Ecto neural progenitor cell (in vitro differentiated cells): ENCODE results near the gene TIMM8B.
"Not testable (repeated sequence)": the region's sequence is repeated elsewhere in the genome, so short reads cannot be mapped to it uniquely, and the experiment has no call there.

Source experiments
- DNase-seq: peaks from one replicate; pipeline ENCODE4 v3.0.0-alpha.2; 2018; ENCODE audit warnings: low spot score

Gene TIMM8B

GRCh38 chr11:112086422-112087191 is at the start of gene TIMM8B, which contains the start of gene SDHD:
Gene TIMM8B, minus strand, starts transcription at chr11:112086756. Its CDS starts 33 bp downstream, at chr11:112086723.
Gene SDHD, plus strand, starts transcription at chr11:112086873. Its CDS starts 35 bp downstream, at chr11:112086908.
- DNase-seq = peak; percentile 97

- no peak for DNase-seq
Measured at GRCh38 chr11:112134473-112134872, 47.9 kb upstream of the TIMM8B start.

GRCh38 chr11:112132737-112133136 is 46.2 kb upstream of the TIMM8B start:
- DNase-seq = no peak

- DNase-seq = no peak
Measured at GRCh38 chr11:112129656-112130055, 43.1 kb upstream of the TIMM8B start.

- DNase-seq = no peak
Measured at GRCh38 chr11:112128483-112129121, 42.0 kb upstream of the TIMM8B start.

- no peak for DNase-seq
Measured at GRCh38 chr11:112127056-112127455, 40.5 kb upstream of the TIMM8B start.

- no peak for DNase-seq
Measured at GRCh38 chr11:112123129-112123528, 36.6 kb upstream of the TIMM8B start.

GRCh38 chr11:112121981-112122615 is 35.5 kb upstream of the TIMM8B start:
- no peak for DNase-seq

- DNase-seq = no peak
Measured at GRCh38 chr11:112118176-112118575, 31.6 kb upstream of the TIMM8B start.

GRCh38 chr11:112115386-112115785 is 28.8 kb upstream of the TIMM8B start:
- no peak for DNase-seq

GRCh38 chr11:112114460-112114859 is 27.9 kb upstream of the TIMM8B start:
- no peak for DNase-seq

- DNase-seq = no peak
Measured at GRCh38 chr11:112113539-112114457, 27.2 kb upstream of the TIMM8B start.

GRCh38 chr11:112106070-112106469 is 19.5 kb upstream of the TIMM8B start:
- DNase-seq = no peak

GRCh38 chr11:112103446-112103845 is 16.9 kb upstream of the TIMM8B start:
- no peak for DNase-seq

- DNase-seq = no peak
Measured at GRCh38 chr11:112100462-112100861, 13.9 kb upstream of the TIMM8B start.

- no peak for DNase-seq
Measured at GRCh38 chr11:112097734-112098528, 11.4 kb upstream of the TIMM8B start.

GRCh38 chr11:112096194-112096593 is 9.6 kb upstream of the TIMM8B start:
- DNase-seq = no peak

GRCh38 chr11:112095302-112095701 is 8.7 kb upstream of the TIMM8B start:
- not testable (repeated sequence) for DNase-seq

GRCh38 chr11:112087212-112087611 is 656 bp upstream of the TIMM8B start:
- no peak for DNase-seq

GRCh38 chr11:112085822-112086421 is 634 bp downstream of the TIMM8B start:
- DNase-seq = no peak

- DNase-seq = no peak
Measured at GRCh38 chr11:112082729-112083128, 3.8 kb downstream of the TIMM8B start.
